HG02798 (cell line): Measurements from ENCODE around the gene BANK1.

ENCODE experiments used
- ATAC-seq: cut with Tn5 transposase; IDR thresholded peaks from one replicate; pipeline ENCODE4 v1.9.1; 2021; ENCODE audit warnings: mild to moderate bottlenecking; ENCODE audit not compliant: unreplicated experiment, poor library complexity

Gene BANK1

GRCh38 chr4:102094481-102094880 is 304.0 kb downstream of the BANK1 start:
- no peak for ATAC-seq

GRCh38 chr4:102103368-102103767 is 312.8 kb downstream of the BANK1 start:
- ATAC-seq = no peak

GRCh38 chr4:102104278-102104677 is 313.7 kb downstream of the BANK1 start:
- no peak for ATAC-seq

GRCh38 chr4:102105983-102106382 is 315.5 kb downstream of the BANK1 start:
- ATAC-seq = no peak

DNA sequence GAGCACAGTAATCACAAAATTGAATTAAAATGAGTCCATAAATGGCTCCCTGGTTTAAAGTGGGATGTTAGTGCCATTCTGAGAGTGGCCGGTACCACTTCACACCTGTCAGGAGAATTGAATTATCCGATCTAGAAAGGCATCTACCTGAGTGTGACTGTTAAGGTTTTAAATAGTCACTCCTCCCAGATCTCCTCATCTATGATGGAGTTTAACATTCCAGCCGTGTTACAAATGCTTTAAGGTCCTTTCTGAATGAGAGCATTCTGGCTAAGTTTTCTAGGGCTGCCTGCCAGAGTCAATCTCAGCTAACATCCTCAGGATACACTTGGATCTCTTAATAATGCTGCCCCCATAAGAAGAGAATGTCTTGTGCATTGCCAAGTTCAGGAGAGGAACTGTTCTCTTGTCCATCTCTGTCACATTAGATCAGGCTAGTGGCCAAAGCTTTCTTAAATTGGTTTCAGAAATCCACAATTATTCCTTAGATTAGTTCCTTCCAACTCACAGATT is 323.6 kb downstream of the BANK1 start:
- no peak for ATAC-seq

DNA sequence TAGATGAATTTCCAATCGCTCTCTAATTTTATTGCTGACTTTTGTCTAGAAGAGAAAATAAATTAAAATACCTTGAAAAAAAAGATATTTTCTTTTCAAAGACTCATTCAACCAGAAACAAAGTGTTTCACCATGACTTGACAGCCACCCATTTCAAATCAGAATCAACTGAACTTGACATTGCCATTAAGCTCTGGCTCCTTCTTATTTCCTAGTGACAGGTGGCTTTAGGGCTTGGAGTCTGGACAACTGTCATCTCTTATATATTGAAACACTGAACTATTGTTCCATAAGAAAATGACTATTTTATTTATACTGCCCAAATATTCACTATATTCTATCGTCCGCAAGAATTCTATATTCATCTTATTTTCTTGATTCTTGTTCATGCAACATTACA is 325.6 kb downstream of the BANK1 start:
- ATAC-seq = no peak

- no peak for ATAC-seq
Measured at GRCh38 chr4:102120846-102121245, 330.3 kb downstream of the BANK1 start.
